SU-DHL-6 (cell line): ENCODE measurements around the gene STK32B.

Experiments used
- H2AFZ ChIP-seq: fragments of 200-600 bp; sonication (generic); 2 replicates; pipeline ENCODE4 v1.6.1; 2014; ENCODE audit warnings: low read depth, mild to moderate bottlenecking, moderate library complexity, mixed read lengths, antibody characterized with exemption, low read length; ENCODE audit not compliant: severe bottlenecking
- H3F3A ChIP-seq: fragments of 200-600 bp; shearing (Covaris generic); 2 replicates; pipeline ENCODE4 v1.6.0; 2016; ENCODE audit warnings: antibody characterized with exemption, mild to moderate bottlenecking; ENCODE audit not compliant: insufficient read depth
- H3K27ac ChIP-seq: fragments of 200-600 bp; sonication (generic); 2 replicates; pipeline ENCODE4 v1.5.1; 2016; ENCODE audit warnings: low read depth, mild to moderate bottlenecking, low read length, moderate library complexity, mixed read lengths
- H3K27me3 ChIP-seq: fragments of 200-600 bp; sonication (generic), shearing (Covaris generic); 2 replicates; pipeline ENCODE4 v1.6.0; 2014; ENCODE audit warnings: mild to moderate bottlenecking, low read length
- H3K36me3 ChIP-seq: fragments of 200-600 bp; sonication (generic); 2 replicates; pipeline ENCODE4 v1.6.1; 2014; ENCODE audit warnings: mild to moderate bottlenecking, low read length, mixed read lengths
- H3K4me2 ChIP-seq: fragments of 300-600, 200-600 bp; shearing (Covaris generic), sonication (generic); 2 replicates; pipeline ENCODE4 v1.6.0; 2014; ENCODE audit warnings: low read length, low read depth, mild to moderate bottlenecking; ENCODE audit not compliant: poor library complexity, severe bottlenecking
- H3K4me3 ChIP-seq: fragments of 200-600 bp; sonication (generic); 2 replicates; pipeline ENCODE4 v1.5.1; 2014; ENCODE audit warnings: antibody characterized with exemption, low read length, mild to moderate bottlenecking, mixed read lengths; ENCODE audit not compliant: insufficient read depth, poor library complexity, severe bottlenecking
- H3K79me2 ChIP-seq: fragments of 200-600 bp; sonication (generic); 2 replicates; pipeline ENCODE4 v1.6.1; 2014; ENCODE audit warnings: mild to moderate bottlenecking, low read length, moderate library complexity; ENCODE audit not compliant: insufficient read depth
- H3K9ac ChIP-seq: fragments of 200-600 bp; sonication (generic); 2 replicates; pipeline ENCODE4 v1.7.0; 2014; ENCODE audit warnings: mild to moderate bottlenecking, low read length
- H3K9me2 ChIP-seq: fragments of 200-600 bp; sonication (generic); replicated peaks from 2 replicates; pipeline ENCODE4 v1.6.1; 2014; ENCODE audit warnings: low read length; ENCODE audit not compliant: insufficient read depth
- H3K9me3 ChIP-seq: fragments of 200-600 bp; sonication (generic); 2 replicates; pipeline ENCODE4 v1.6.1; 2014; ENCODE audit warnings: low read length, mixed read lengths; ENCODE audit not compliant: insufficient read depth
- H4K20me1 ChIP-seq: fragments of 200-600 bp; sonication (generic); 2 replicates; pipeline ENCODE4 v1.6.1; 2014; ENCODE audit warnings: low read depth, mild to moderate bottlenecking, antibody characterized with exemption, low read length, moderate library complexity, mixed read lengths
- CTCF ChIP-seq: fragments of 200-600 bp; sonication (generic); IDR thresholded peaks from one replicate; pipeline ENCODE4 v1.5.1; 2017; ENCODE audit warnings: antibody characterized with exemption, mild to moderate bottlenecking, low read length, moderate library complexity; ENCODE audit not compliant: insufficient read depth, poor library complexity, severe bottlenecking
- EZH2phosphoT487 ChIP-seq: fragments of 200-600 bp; sonication (generic), shearing (Covaris generic); conservative IDR thresholded peaks from 2 replicates; pipeline ENCODE4 v1.6.1; 2018; ENCODE audit warnings: mild to moderate bottlenecking, antibody characterized with exemption, low read length, moderate library complexity, mixed read lengths

STK32B gene

DNA sequence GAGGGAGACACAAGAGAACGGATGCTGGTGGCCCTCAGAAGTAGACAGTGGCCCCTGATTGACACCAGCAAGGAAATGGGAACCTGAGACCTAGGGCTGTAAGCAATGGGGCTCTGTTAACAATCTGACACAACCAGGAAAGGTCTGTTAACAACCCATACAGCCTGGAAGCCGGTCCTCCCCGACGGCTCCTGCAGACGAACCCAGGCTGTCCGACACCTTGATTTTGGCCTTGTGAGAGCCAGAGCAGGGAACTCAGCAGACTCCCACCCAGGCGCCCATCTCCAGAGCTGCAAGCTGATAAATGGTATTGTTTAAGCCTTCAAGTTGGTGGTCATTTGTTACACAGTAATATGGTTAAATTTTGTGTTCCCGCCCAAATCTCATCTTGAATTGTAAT is 21.8 kb upstream of the STK32B start:
- Histone ChIP-seq H3F3A (no peaks in the 10 kb centered on the region), H3K79me2 (no peaks in the 10 kb centered on the region), H3K4me2 (no peak overlapping the region), H3K9me2 (no peaks in the 10 kb centered on the region), H3K27ac (no peak overlapping the region), H4K20me1 (no peaks in the 10 kb centered on the region), H3K4me3 (no peak overlapping the region), H3K9me3 (no peaks in the 10 kb centered on the region), H2AFZ (no peak overlapping the region), H3K9ac (no peak overlapping the region), H3K36me3 (no peaks in the 10 kb centered on the region), H3K27me3 (no peaks in the 10 kb centered on the region)
- no peak for TF ChIP-seq EZH2phosphoT487
- TF ChIP-seq CTCF: no peak

GRCh38 chr4:5030221-5030620 is 21.1 kb upstream of the STK32B start:
- Histone ChIP-seq H3K9ac (no peak overlapping the region), H3F3A (no peaks in the 10 kb centered on the region), H3K4me2 (no peak overlapping the region), H3K4me3 (no peak overlapping the region), H3K36me3 (no peaks in the 10 kb centered on the region), H3K9me3 (no peaks in the 10 kb centered on the region), H3K27me3 (no peaks in the 10 kb centered on the region), H2AFZ (no peak overlapping the region), H4K20me1 (no peaks in the 10 kb centered on the region), H3K27ac (no peak overlapping the region), H3K79me2 (no peaks in the 10 kb centered on the region), H3K9me2 (no peaks in the 10 kb centered on the region)
- TF ChIP-seq EZH2phosphoT487 (no peak), CTCF (no peak)

- Histone ChIP-seq H3K9me3 (no peaks in the 10 kb centered on the region), H3K9ac (no peak overlapping the region), H2AFZ (no peak overlapping the region), H3K4me3 (no peak overlapping the region), H3K4me2 (no peak overlapping the region), H4K20me1 (no peaks in the 10 kb centered on the region), H3K27me3 (no peaks in the 10 kb centered on the region), H3K36me3 (no peaks in the 10 kb centered on the region), H3K79me2 (no peaks in the 10 kb centered on the region), H3F3A (no peaks in the 10 kb centered on the region), H3K9me2 (no peaks in the 10 kb centered on the region), H3K27ac (no peak overlapping the region)
- TF ChIP-seq CTCF (no peak), EZH2phosphoT487 (no peak)
Observed at GRCh38 chr4:5030927-5031326, 20.4 kb upstream of the STK32B start.

- Histone ChIP-seq H3K9me3 (no peaks in the 10 kb centered on the region), H3K27ac (no peak overlapping the region), H3K4me2 (no peak overlapping the region), H3K4me3 (no peak overlapping the region), H2AFZ (no peak overlapping the region), H4K20me1 (no peaks in the 10 kb centered on the region), H3K9ac (no peak overlapping the region), H3F3A (no peaks in the 10 kb centered on the region), H3K27me3 (no peaks in the 10 kb centered on the region), H3K36me3 (no peaks in the 10 kb centered on the region), H3K9me2 (no peaks in the 10 kb centered on the region), H3K79me2 (no peaks in the 10 kb centered on the region)
- TF ChIP-seq CTCF: no peak
- TF ChIP-seq EZH2phosphoT487: no peak
Observed at GRCh38 chr4:5032813-5033212, 18.5 kb upstream of the STK32B start.
